GM12878 (cell line): ENCODE results near the gene RASAL2. TPM values are rescaled to one million over a fixed set of nuclear protein-coding genes. Genes with fewer than 3 reads are reported as not detected.

Source experiments
- ATAC-seq: fragments of 200-7000 bp; cut with Tn5 transposase; 3 replicates; pipeline ENCODE4 v1.9.1; 2020; ENCODE audit warnings: mild to moderate bottlenecking, moderate library complexity
- BruUV-seq: library from RNA; stranded (reverse); fragments of 400-500 nt; replicated peaks from 2 replicates; lab custom pipeline; 2021; lab: Mats Ljungman, UMichigan
- CTCF ChIA-PET: fragments of 300-600 bp; sonication (Branson Sonifier 250); formaldehyde crosslinking; extraction: SDS; loops from one replicate; lab custom pipeline; 2021; ENCODE audit warnings: inconsistent platforms; lab: Yijun Ruan, JAX
- POLR2A ChIA-PET: fragments of 350-600 bp; formaldehyde crosslinking; extraction: SDS; loops from one replicate; lab custom pipeline; 2021; ENCODE audit warnings: inconsistent platforms; lab: Charles Lee
- RAD21 ChIA-PET: fragments of 300-600 bp; sonication (Branson Sonifier 250); formaldehyde crosslinking; loops from one replicate; lab custom pipeline; 2023; ENCODE audit warnings: antibody characterized with exemption; ENCODE audit not compliant: unreplicated experiment; lab: Charles Lee
- SMC1A ChIA-PET: fragments of 300-600 bp; sonication (Branson Sonifier 250); formaldehyde crosslinking; loops from one replicate; lab custom pipeline; 2023; ENCODE audit not compliant: unreplicated experiment, uncharacterized antibody; lab: Charles Lee
- DNase-seq: peaks from one replicate; pipeline ENCODE4 v3.0.0-alpha.2; 2011; ENCODE audit warnings: low read depth, low spot score
- FAIRE-seq: peaks from 3 replicates; lab custom pipeline; 2011; peaks lifted over from hg19 to GRCh38; lab: Jason Lieb, UNC
- H2AFZ ChIP-seq: 2 replicates; pipeline ENCODE4 v1.6.0; 2011; ENCODE audit warnings: low read depth, low read length, control low read depth; ENCODE audit not compliant: control insufficient read depth
- H3K27ac ChIP-seq: 2 replicates; pipeline ENCODE4 v1.5.1; 2011; ENCODE audit warnings: control low read depth; ENCODE audit not compliant: control insufficient read depth, insufficient read depth
- H3K27me3 ChIP-seq, 2 experiments: replicated peaks in 1 of 2; 2 replicates each; pipeline versions ENCODE4 v1.6.0 to v1.6.1; 2011; ENCODE audit warnings: low read length in 1 of 2; ENCODE audit not compliant: control insufficient read depth in 2 of 2, insufficient read depth in 2 of 2
- H3K36me3 ChIP-seq, 2 experiments: 2 replicates each; pipeline ENCODE4 v1.5.1; 2011; ENCODE audit warnings: low read length in 1 of 2; ENCODE audit not compliant: control insufficient read depth in 2 of 2, insufficient read depth in 2 of 2
- H3K4me1 ChIP-seq: 2 replicates; pipeline ENCODE4 v1.6.1; 2011; ENCODE audit warnings: mild to moderate bottlenecking, low read length, moderate library complexity, mixed read lengths; ENCODE audit not compliant: control insufficient read depth, insufficient read depth
- H3K4me2 ChIP-seq: 2 replicates; pipeline ENCODE4 v1.6.0; 2011; ENCODE audit warnings: control low read depth; ENCODE audit not compliant: control insufficient read depth, insufficient read depth
- H3K4me3 ChIP-seq: fragments of 200-600 bp; sonication (generic); 2 replicates; pipeline ENCODE4 v1.5.1; 2016
- H3K79me2 ChIP-seq: 2 replicates; pipeline ENCODE4 v1.6.0; 2011; ENCODE audit warnings: low read length; ENCODE audit not compliant: control insufficient read depth, insufficient read depth
- H3K9ac ChIP-seq: 2 replicates; pipeline ENCODE4 v1.8.0; 2011; ENCODE audit warnings: low read length, control low read depth, mixed read lengths; ENCODE audit not compliant: control insufficient read depth, insufficient read depth
- H3K9me3 ChIP-seq: replicated peaks from 3 replicates; pipeline ENCODE4 v1.5.1; 2011; ENCODE audit warnings: mild to moderate bottlenecking, low read length; ENCODE audit not compliant: control insufficient read depth, insufficient read depth
- H4K20me1 ChIP-seq: 2 replicates; pipeline ENCODE4 v1.6.0; 2011; ENCODE audit not compliant: control insufficient read depth, insufficient read depth
- BHLHE40 ChIP-seq, 2 experiments: fragments of 450-650 bp in 1 of 2; IDR thresholded peaks; 2 replicates each; pipeline ENCODE4 v1.6.1; 2011 to 2017; ENCODE audit warnings: low read depth in 2 of 2, borderline replicate concordance in 1 of 2, improper control_type of control experiment in 1 of 2, low read length in 1 of 2, mild to moderate bottlenecking in 1 of 2
- BMI1 ChIP-seq: fragments of 450-650 bp; IDR thresholded peaks from 2 replicates; pipeline ENCODE4 v1.6.1; 2016; ENCODE audit warnings: mild to moderate bottlenecking, moderate library complexity, borderline replicate concordance
- CHD1 ChIP-seq: IDR thresholded peaks from 2 replicates; pipeline ENCODE4 v1.6.1; 2012; ENCODE audit warnings: low read depth, low read length, improper control_type of control experiment
- GATAD2B ChIP-seq: fragments of 450-650 bp; conservative IDR thresholded peaks from 2 replicates; pipeline ENCODE4 v1.6.1; 2017; ENCODE audit warnings: low read depth, mild to moderate bottlenecking, moderate library complexity
- KDM1A ChIP-seq: fragments of 200-600 bp; sonication (generic); IDR thresholded peaks from 2 replicates; pipeline ENCODE4 v1.6.1; 2016; ENCODE audit warnings: borderline replicate concordance
- NR2C1 ChIP-seq: fragments of 450-650 bp; IDR thresholded peaks from 2 replicates; pipeline ENCODE4 v1.6.1; 2017; ENCODE audit warnings: antibody characterized with exemption, mild to moderate bottlenecking, moderate library complexity
- NRF1 ChIP-seq: conservative IDR thresholded peaks from 2 replicates; pipeline ENCODE4 v1.6.1; 2011; ENCODE audit warnings: mild to moderate bottlenecking, low read depth, low read length, improper control_type of control experiment
- POLR2AphosphoS2 ChIP-seq: IDR thresholded peaks from 2 replicates; pipeline ENCODE4 v1.6.1; 2011; ENCODE audit warnings: low read depth, mild to moderate bottlenecking, low read length, improper control_type of control experiment, moderate library complexity
- RB1 ChIP-seq: fragments of 450-650 bp; formaldehyde crosslinking; IDR thresholded peaks from 2 replicates; pipeline ENCODE4 v1.6.1; 2017; ENCODE audit warnings: mild to moderate bottlenecking, borderline replicate concordance
- RUNX3 ChIP-seq: IDR thresholded peaks from 2 replicates; pipeline ENCODE4 v1.6.1; 2012; ENCODE audit warnings: low read length, inconsistent platforms
- SMAD1 ChIP-seq: fragments of 450-650 bp; IDR thresholded peaks from 2 replicates; pipeline ENCODE4 v1.6.1; 2018; ENCODE audit warnings: mild to moderate bottlenecking, low read depth; ENCODE audit not compliant: partially characterized antibody
- TAF1 ChIP-seq: IDR thresholded peaks from 2 replicates; pipeline ENCODE4 v1.6.1; 2011; ENCODE audit warnings: mild to moderate bottlenecking, low read depth, low read length, borderline replicate concordance
- ZNF687 ChIP-seq: fragments of 450-650 bp; IDR thresholded peaks from 2 replicates; pipeline ENCODE4 v1.6.1; 2017; ENCODE audit warnings: mild to moderate bottlenecking, moderate library complexity
- ZSCAN29 ChIP-seq: fragments of 450-650 bp; IDR thresholded peaks from 2 replicates; pipeline ENCODE4 v1.6.1; 2017; ENCODE audit warnings: mild to moderate bottlenecking, moderate library complexity
- WGBS: methylation state at CpG from one replicate; pipeline ENCODE4 v1.1.6; 2016; ENCODE audit warnings: low lambda C conversion rate; ENCODE audit not compliant: insufficient replicate concordance, insufficient coverage; ENCODE audit errors: missing lambda C conversion rate; 5-methylcytosine and 5-hydroxymethylcytosine counted together
- in situ Hi-C: fragments of 300-500 bp; cut with MboI; formaldehyde crosslinking; loops from 9 replicates; pipeline ENCODE4 v1.14.3; 2018; ENCODE audit warnings: mixed read lengths
- intact Hi-C: fragments of 100-400 bp; cut with micrococcal nuclease; formaldehyde crosslinking; loops from one replicate; pipeline ENCODE4 v1.14.2; 2022; ENCODE audit not compliant: unreplicated experiment
- polyA plus RNA-seq, 11 experiments: library from polyadenylated mRNA; depleted of rRNA in 4 of 11; unstranded in 6 of 11; stranded (reverse) in 5 of 11; fragments of >200 nt; fragmentation: Nextera tagmentation in 4 of 11; fragmentation: Illumina TruSeq in 1 of 11; extraction: Ambion mirVana in 4 of 11; extraction: Trizol in 1 of 11; gene quantifications; 1 replicate in 1 of 11; 2 replicates in 10 of 11; pipeline versions ENCODE4 v1.2.1 to v1.2.3, GENCODE V29; 2011 to 2016; ENCODE audit warnings: inconsistent platforms in 2 of 11, missing spikeins in 2 of 11, low read depth in 1 of 11
- total RNA-seq, 4 experiments: library from RNA; depleted of rRNA in 3 of 4; stranded (reverse); fragments of >200 nt in 3 of 4; fragmentation: Illumina TruSeq in 1 of 4; extraction: Trizol in 1 of 4; gene quantifications; 2 replicates each; pipeline versions ENCODE4 v1.2.1 to v1.2.3, GENCODE V29; 2013 to 2021
- TF ChIP-seq, protein P1 (sequence below): IDR thresholded peaks from 2 replicates; pipeline ENCODE4 v1.6.1; 2012; ENCODE audit warnings: low read depth, low read length, improper control_type of control experiment
- TF ChIP-seq, protein P2 (sequence below): IDR thresholded peaks from 2 replicates; pipeline ENCODE4 v1.6.1; 2011; ENCODE audit warnings: low read depth, mild to moderate bottlenecking, low read length, moderate library complexity, borderline replicate concordance; ENCODE audit errors: extremely low read depth

The RASAL2 gene
- total and polyA plus RNA-seq, 10 of the 15 experiments (the other 5 are each of a cell fraction or from before 2014, with no cell fraction given): 0.02 to 6.9 (median 0.17) TPM; not detected in 1

DNA sequence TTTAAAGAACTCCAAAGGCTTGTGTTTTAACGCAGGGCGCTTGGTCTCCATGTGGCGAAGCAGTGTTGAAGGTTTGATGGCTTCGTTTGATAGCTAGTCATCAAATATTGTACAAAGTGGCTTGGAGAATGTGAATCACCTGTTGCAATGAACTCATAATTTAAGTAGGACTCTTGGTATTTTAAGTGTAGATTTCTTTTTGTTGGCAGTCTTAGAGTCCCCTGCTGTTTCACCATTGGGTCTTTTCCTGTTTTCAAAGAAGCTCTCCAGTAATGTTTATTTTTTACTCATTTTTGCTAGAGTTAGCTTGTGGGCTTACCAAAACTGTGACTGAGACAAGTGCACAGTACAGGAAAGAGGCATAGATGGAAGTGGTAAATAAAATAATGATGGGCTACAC, 26.2 kb downstream of the RASAL2 start:
- no peaks in the 10 kb centered on the region for H3K36me3 ChIP-seq
- H3K4me2 ChIP-seq: no peak overlapping the region
- POLR2A ChIA-PET: no interaction called here

More for the DNA sequence above, 26.2 kb downstream of the RASAL2 start:
- H3K27ac ChIP-seq: no peak overlapping the region
- WGBS: 62% methylated on average over 4 of the region's 4 CpGs
- no peak for TF ChIP-seq BHLHE40 (IDR thresholded peaks at IDR 0.05; ENCODE audit: borderline replicate concordance in 1 of 2, low read depth in 2 of 2, low read length in 1 of 2)
- no peak for TF ChIP-seq RUNX3
- TF ChIP-seq, protein P1, sequence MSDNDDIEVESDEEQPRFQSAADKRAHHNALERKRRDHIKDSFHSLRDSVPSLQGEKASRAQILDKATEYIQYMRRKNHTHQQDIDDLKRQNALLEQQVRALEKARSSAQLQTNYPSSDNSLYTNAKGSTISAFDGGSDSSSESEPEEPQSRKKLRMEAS: no peak
- TF ChIP-seq GATAD2B: no peak
- no peak for TF ChIP-seq NR2C1
- TF ChIP-seq RB1: no peak
- TF ChIP-seq CHD1: no peak
- no peak for TF ChIP-seq ZNF687
- no peak for TF ChIP-seq SMAD1
- TF ChIP-seq NRF1: no peak
- TF ChIP-seq KDM1A: no peak
- TF ChIP-seq, protein P2, sequence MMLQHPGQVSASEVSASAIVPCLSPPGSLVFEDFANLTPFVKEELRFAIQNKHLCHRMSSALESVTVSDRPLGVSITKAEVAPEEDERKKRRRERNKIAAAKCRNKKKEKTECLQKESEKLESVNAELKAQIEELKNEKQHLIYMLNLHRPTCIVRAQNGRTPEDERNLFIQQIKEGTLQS: no peak
- no peak for TF ChIP-seq POLR2AphosphoS2
- no peak for TF ChIP-seq TAF1
- no peak for TF ChIP-seq ZSCAN29
- no peak for TF ChIP-seq BMI1
- TF ChIP-seq, all 136 proteins: peak for 0
- in situ Hi-C loops (no loop called here), intact Hi-C loops (no loop called here)
- H3K27me3 ChIP-seq: no peaks in the 10 kb centered on the region
- no peak overlapping the region for H3K9ac ChIP-seq
- no peak overlapping the region for H2AFZ ChIP-seq
- H3K4me3 ChIP-seq: no peak overlapping the region
- DNase-seq (no peak), FAIRE-seq (no peak), ATAC-seq (no peak)
- CTCF ChIA-PET: interaction anchor here (0.7 to 1.4 kb wide), 3 partner anchors 86 to 174 kb away, joined by 3 read pairs; no protein-coding TSS in a partner anchor
- BruUV-seq: no TSS peak
- SMC1A ChIA-PET: interaction anchor here (1.2 to 1.6 kb wide), 2 partner anchors 14 to 16 kb away, joined by 3 to 4 read pairs; no protein-coding TSS in a partner anchor
- RAD21 ChIA-PET: no interaction called here
- no peaks in the 10 kb centered on the region for H3K4me1 ChIP-seq
- no peaks in the 10 kb centered on the region for H3K9me3 ChIP-seq
- no peaks in the 10 kb centered on the region for H4K20me1 ChIP-seq
- no peaks in the 10 kb centered on the region for H3K79me2 ChIP-seq
